Hepatocyte (in vitro differentiated cells): ENCODE measurements around the gene XPR1. TPM values are rescaled to one million over a fixed set of nuclear protein-coding genes. Genes with fewer than 3 reads are reported as not detected.
A peak's percentile ranks its signal among the peaks of the same experiment; 100 is the strongest.

Experiments used
- DNase-seq: peaks from one replicate; pipeline ENCODE4 v3.0.0-alpha.2; 2016; ENCODE audit warnings: low spot score
- H2AFZ ChIP-seq: fragments of 200-600 bp; sonication (generic); 2 replicates; pipeline ENCODE4 v1.6.0; 2016; ENCODE audit warnings: antibody characterized with exemption, mild to moderate bottlenecking
- H3K27ac ChIP-seq: fragments of 200-600 bp; sonication (generic); 2 replicates; pipeline ENCODE4 v1.5.1; 2016; ENCODE audit warnings: mild to moderate bottlenecking
- H3K27me3 ChIP-seq: fragments of 200-600 bp; sonication (generic); 2 replicates; pipeline ENCODE4 v1.6.1; 2016
- H3K36me3 ChIP-seq: fragments of 200-600 bp; sonication (generic); replicated peaks from 2 replicates; pipeline ENCODE4 v1.5.1; 2016; ENCODE audit warnings: low read depth; ENCODE audit not compliant: insufficient read depth
- H3K4me1 ChIP-seq: fragments of 200-600 bp; sonication (generic); 2 replicates; pipeline ENCODE4 v1.5.1; 2016; ENCODE audit warnings: mild to moderate bottlenecking, moderate library complexity; ENCODE audit not compliant: insufficient read depth
- H3K4me2 ChIP-seq: fragments of 200-600 bp; sonication (generic); 2 replicates; pipeline ENCODE4 v1.6.0; 2016
- H3K4me3 ChIP-seq: fragments of 200-600 bp; sonication (generic); 2 replicates; pipeline ENCODE4 v1.5.1; 2016; ENCODE audit warnings: mild to moderate bottlenecking
- H3K79me2 ChIP-seq: fragments of 200-600 bp; sonication (generic); 2 replicates; pipeline ENCODE4 v1.6.0; 2017; ENCODE audit warnings: mild to moderate bottlenecking
- H3K9me2 ChIP-seq: fragments of 200-600 bp; sonication (generic); replicated peaks from 2 replicates; pipeline ENCODE4 v1.6.0; 2017; ENCODE audit warnings: mild to moderate bottlenecking; ENCODE audit not compliant: insufficient read depth
- H3K9me3 ChIP-seq: fragments of 200-600 bp; sonication (generic); 2 replicates; pipeline ENCODE4 v1.5.1; 2016; ENCODE audit warnings: low read depth, mild to moderate bottlenecking
- H4K20me1 ChIP-seq: fragments of 200-600 bp; sonication (generic); 2 replicates; pipeline ENCODE4 v1.6.0; 2016; ENCODE audit warnings: mild to moderate bottlenecking; ENCODE audit not compliant: insufficient read depth, poor library complexity, severe bottlenecking
- CTCF ChIP-seq: fragments of 200-600 bp; sonication (generic); IDR thresholded peaks from 2 replicates; pipeline ENCODE4 v1.5.1; 2016; ENCODE audit warnings: antibody characterized with exemption, mild to moderate bottlenecking; ENCODE audit not compliant: poor library complexity
- EZH2 ChIP-seq: fragments of 200-600 bp; sonication (generic); IDR thresholded peaks from 2 replicates; pipeline ENCODE4 v1.6.1; 2016; ENCODE audit warnings: antibody characterized with exemption, mild to moderate bottlenecking, borderline replicate concordance
- EZH2phosphoT487 ChIP-seq: fragments of 200-600 bp; sonication (generic); IDR thresholded peaks from one replicate; pipeline ENCODE4 v1.6.1; 2018; ENCODE audit warnings: antibody characterized with exemption, mild to moderate bottlenecking, low read depth, moderate library complexity; ENCODE audit not compliant: unreplicated experiment, severe bottlenecking
- WGBS: methylation state at CpG from one replicate; pipeline ENCODE4 v1.1.6; 2016; ENCODE audit warnings: low lambda C conversion rate; ENCODE audit errors: missing lambda C conversion rate; 5-methylcytosine and 5-hydroxymethylcytosine counted together
- polyA plus RNA-seq: library from polyadenylated mRNA; unstranded; fragments of >200 nt; fragmentation: Nextera tagmentation; extraction: Ambion mirVana; gene quantifications from 2 replicates; pipeline ENCODE4 v1.2.1, GENCODE V29; 2016
- total RNA-seq: library from RNA; depleted of rRNA; stranded (reverse); fragments of >200 nt; gene quantifications from 2 replicates; pipeline ENCODE4 v1.2.3, GENCODE V29; 2014

XPR1 gene
- total and polyA plus RNA-seq, 2 experiments from 2014 or later, result 18.2 to 41.5 TPM

- no peak for TF ChIP-seq EZH2phosphoT487
- TF ChIP-seq EZH2, result no peak
- no peak for TF ChIP-seq CTCF
- Histone ChIP-seq H3K27ac (peak overlapping the region; percentile 13), H3K36me3 (no peaks in the 10 kb centered on the region), H2AFZ (no peak overlapping the region), H3K79me2 (no peaks in the 10 kb centered on the region), H3K9me3 (no peaks in the 10 kb centered on the region), H4K20me1 (no peaks in the 10 kb centered on the region), H3K4me2 (no peak overlapping the region), H3K4me1 (no peaks in the 10 kb centered on the region), H3K27me3 (no peaks in the 10 kb centered on the region), H3K4me3 (no peak overlapping the region), H3K9me2 (no peaks in the 10 kb centered on the region)
- WGBS, result 61% methylated on average over 9 of the region's 9 CpGs
- no peak for DNase-seq
These were observed 20.5 kb upstream of the XPR1 start for GRCh38 chr1:180611016-180611930.

GRCh38 chr1:180612632-180613031, 19.2 kb upstream of the XPR1 start:
- Histone ChIP-seq H3K36me3 (no peaks in the 10 kb centered on the region), H3K4me1 (no peaks in the 10 kb centered on the region)
- WGBS, result 97% methylated on average over 1 of the region's 1 CpG

DNA sequence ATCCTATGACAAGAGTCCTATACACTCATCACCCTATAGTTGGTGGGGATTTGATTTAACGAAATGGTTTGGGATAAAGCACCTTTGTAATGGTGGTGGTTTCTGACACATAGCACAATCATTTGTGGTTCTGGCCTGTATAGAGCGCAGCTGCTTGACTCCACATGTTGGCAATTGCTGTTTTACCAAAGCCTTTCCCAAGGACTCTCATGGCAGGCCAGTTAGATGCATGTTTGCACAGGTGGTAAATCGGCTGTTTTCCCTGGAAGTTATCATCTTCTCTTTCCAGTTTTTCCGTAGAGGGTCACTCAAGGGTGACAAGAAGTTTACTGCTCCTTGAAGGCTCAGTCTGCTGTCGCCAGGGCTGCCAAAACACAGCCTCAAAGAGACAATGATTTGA, 17.1 kb upstream of the XPR1 start:
- Histone ChIP-seq H3K9me2 (no peaks in the 10 kb centered on the region), H3K4me3 (no peak overlapping the region), H3K4me2 (no peak overlapping the region), H3K36me3 (no peaks in the 10 kb centered on the region), H3K27ac (no peak overlapping the region), H3K4me1 (no peaks in the 10 kb centered on the region), H3K9me3 (no peaks in the 10 kb centered on the region), H2AFZ (no peak overlapping the region), H3K27me3 (no peaks in the 10 kb centered on the region), H4K20me1 (no peaks in the 10 kb centered on the region), H3K79me2 (no peaks in the 10 kb centered on the region)
- 60% methylated on average over 5 of the region's 5 CpGs for WGBS
- no peak for DNase-seq
- TF ChIP-seq EZH2phosphoT487 (no peak), EZH2 (no peak), CTCF (no peak)

More at GRCh38 chr1:180612632-180613031, 19.2 kb upstream of the XPR1 start:
- H3K9me2 ChIP-seq, result no peaks in the 10 kb centered on the region
- no peak overlapping the region for H3K4me2 ChIP-seq
- TF ChIP-seq EZH2phosphoT487, result no peak
- no peak for TF ChIP-seq CTCF
- no peak for TF ChIP-seq EZH2
- H3K79me2 ChIP-seq, result no peaks in the 10 kb centered on the region
- no peak overlapping the region for H3K27ac ChIP-seq
- H2AFZ ChIP-seq, result no peak overlapping the region
- no peak for DNase-seq
- no peaks in the 10 kb centered on the region for H4K20me1 ChIP-seq
- no peak overlapping the region for H3K4me3 ChIP-seq
- no peaks in the 10 kb centered on the region for H3K9me3 ChIP-seq
- no peaks in the 10 kb centered on the region for H3K27me3 ChIP-seq
